Mucosa of descending colon (tissue), 3 donors: ENCODE data around the gene SLC17A3. TPM values are rescaled to one million over a fixed set of nuclear protein-coding genes. Genes with fewer than 3 reads are reported as not detected.

Experiments used
- ATAC-seq: fragments of 200-7000 bp; cut with Tn5 transposase; one replicate; pipeline ENCODE4 v1.9.1; 2020; ENCODE audit warnings: mild to moderate bottlenecking, moderate library complexity
- DNase-seq, 3 donors: peaks; one replicate each; pipeline ENCODE4 v3.0.0-alpha.2; 2020
- H3K36me3 ChIP-seq: fragments of 200-600 bp; one replicate; pipeline ENCODE4 v1.8.0; 2021; ENCODE audit warnings: low read depth, mild to moderate bottlenecking
- H3K4me1 ChIP-seq: fragments of 200-600 bp; one replicate; pipeline ENCODE4 v1.8.0; 2021; ENCODE audit warnings: low read depth, mild to moderate bottlenecking
- H3K4me3 ChIP-seq: fragments of 200-600 bp; one replicate; pipeline ENCODE4 v1.8.0; 2021; ENCODE audit warnings: mild to moderate bottlenecking
- H3K9me3 ChIP-seq: fragments of 200-600 bp; one replicate; pipeline ENCODE4 v1.8.0; 2021; ENCODE audit warnings: mild to moderate bottlenecking
- intact Hi-C, 2 donors: fragments of 100-400 bp; cut with DNase I in 1 of 2; cut with micrococcal nuclease in 1 of 2; formaldehyde crosslinking; loops; one replicate each; pipeline versions ENCODE4 v1.11.0 to v1.11.1; 2022; cut with DNase I, micrococcal nuclease
- total RNA-seq, 3 donors: library from RNA; stranded (reverse); fragmentation: NEBNext Ultra II Directional in 2 of 3; extraction: Animal tissue kit (Norgen Biotek cat#: 25700) in 2 of 3; gene quantifications; one replicate each; pipeline versions ENCODE4 v1.2.1 to v1.2.4, GENCODE V29; 2021 to 2023
- TF ChIP-seq, protein P1 (sequence below): fragments of 200-600 bp; IDR thresholded peaks from one replicate; pipeline ENCODE4 v1.8.0; 2022; ENCODE audit warnings: antibody characterized with exemption, mild to moderate bottlenecking
- donor health status: DM: no; HTN: no; CAD: no; lungs with moderate emphysema.
- donor health status: DM: no; HTN: no; CAD: no.
- donor health status: DM: no; HTN: yes; CAD: no.

The SLC17A3 gene
- total RNA-seq, 3 donors from 2014 or later = not detected

DNA sequence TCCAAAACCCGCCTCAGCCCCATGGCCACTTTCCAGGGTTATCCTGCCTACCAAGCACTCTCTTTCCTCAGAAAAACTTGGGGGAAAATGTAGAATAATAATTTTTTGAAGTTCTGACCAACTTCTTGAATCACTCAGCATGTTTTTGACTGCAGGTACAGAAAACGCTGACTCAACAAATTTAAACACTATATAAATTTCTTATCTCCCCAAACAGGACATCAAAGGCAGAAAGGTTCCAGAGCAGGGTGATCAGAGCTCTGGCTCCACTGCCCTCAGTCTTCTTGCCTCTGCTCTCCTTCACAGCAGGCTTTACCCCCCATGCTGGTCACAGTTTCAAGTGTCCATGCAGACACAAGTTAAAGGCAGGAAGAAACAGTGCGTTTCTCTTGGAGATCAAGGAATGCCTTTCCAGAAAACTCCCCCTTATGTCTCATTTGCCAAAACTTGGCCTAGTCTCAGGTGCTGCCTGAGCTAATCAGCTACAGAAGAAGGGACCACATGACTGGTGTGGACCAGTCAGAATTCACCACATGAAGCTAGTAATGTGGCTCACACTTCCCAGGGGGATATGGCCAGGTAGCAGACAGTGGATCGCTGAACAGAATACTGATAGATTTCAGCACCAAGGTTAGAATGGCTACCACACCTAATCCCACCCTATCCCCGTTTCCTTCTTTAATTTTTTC, 24.4 kb upstream of the SLC17A3 start:
- no peak for ATAC-seq
- TF ChIP-seq, protein P1, sequence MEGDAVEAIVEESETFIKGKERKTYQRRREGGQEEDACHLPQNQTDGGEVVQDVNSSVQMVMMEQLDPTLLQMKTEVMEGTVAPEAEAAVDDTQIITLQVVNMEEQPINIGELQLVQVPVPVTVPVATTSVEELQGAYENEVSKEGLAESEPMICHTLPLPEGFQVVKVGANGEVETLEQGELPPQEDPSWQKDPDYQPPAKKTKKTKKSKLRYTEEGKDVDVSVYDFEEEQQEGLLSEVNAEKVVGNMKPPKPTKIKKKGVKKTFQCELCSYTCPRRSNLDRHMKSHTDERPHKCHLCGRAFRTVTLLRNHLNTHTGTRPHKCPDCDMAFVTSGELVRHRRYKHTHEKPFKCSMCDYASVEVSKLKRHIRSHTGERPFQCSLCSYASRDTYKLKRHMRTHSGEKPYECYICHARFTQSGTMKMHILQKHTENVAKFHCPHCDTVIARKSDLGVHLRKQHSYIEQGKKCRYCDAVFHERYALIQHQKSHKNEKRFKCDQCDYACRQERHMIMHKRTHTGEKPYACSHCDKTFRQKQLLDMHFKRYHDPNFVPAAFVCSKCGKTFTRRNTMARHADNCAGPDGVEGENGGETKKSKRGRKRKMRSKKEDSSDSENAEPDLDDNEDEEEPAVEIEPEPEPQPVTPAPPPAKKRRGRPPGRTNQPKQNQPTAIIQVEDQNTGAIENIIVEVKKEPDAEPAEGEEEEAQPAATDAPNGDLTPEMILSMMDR = no peak
- DNase-seq = no peak
- no peaks in the 10 kb centered on the region for H3K4me1 ChIP-seq
- H3K36me3 ChIP-seq = no peaks in the 10 kb centered on the region
- no peaks in the 10 kb centered on the region for H3K9me3 ChIP-seq
- no peak overlapping the region for H3K4me3 ChIP-seq
- intact Hi-C loops = no loop called here

DNA sequence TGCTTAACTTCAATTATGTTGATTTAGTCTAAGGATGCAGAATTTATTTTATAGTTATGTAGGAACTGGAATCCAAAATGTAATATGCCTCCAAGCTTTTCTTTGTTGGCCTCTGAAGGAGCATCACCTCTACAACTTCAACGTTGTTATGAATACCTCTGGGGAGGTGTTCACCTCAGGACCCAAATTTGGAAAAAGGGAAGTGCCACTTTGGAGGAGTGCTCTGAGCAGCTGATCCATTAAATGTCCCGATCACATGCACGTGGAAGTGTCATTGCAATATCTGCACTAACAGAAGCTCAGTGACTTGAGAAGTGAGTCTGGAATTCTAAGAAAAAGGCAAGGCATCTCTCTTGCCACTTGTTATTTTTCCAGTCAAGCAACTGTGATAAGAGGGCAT, 22.2 kb upstream of the SLC17A3 start:
- ATAC-seq = no peak
- DNase-seq = no peak
- TF ChIP-seq, protein P1 = no peak
- Histone ChIP-seq H3K4me1 (no peaks in the 10 kb centered on the region), H3K9me3 (no peaks in the 10 kb centered on the region), H3K36me3 (no peaks in the 10 kb centered on the region), H3K4me3 (no peak overlapping the region)
- intact Hi-C loops = no loop called here

DNA sequence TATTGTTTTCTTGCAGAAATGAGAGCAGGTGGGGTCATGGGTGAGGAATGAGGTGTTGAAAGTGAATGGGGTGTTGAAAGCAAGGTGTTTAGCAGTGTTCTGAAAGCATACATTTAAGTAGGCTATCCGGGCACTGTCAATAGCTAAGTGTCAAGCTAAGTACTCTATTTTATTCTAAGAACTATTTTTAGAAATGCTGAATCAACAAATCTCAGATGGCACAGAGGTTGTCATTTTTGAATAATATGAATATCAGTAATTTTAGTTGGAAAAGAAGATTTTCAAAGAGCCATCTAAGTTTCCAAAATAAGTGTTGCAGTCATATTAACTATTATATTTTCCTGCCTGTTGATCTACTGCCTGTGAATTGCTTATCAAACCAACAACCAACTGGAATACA, 21.7 kb upstream of the SLC17A3 start:
- H3K4me1 ChIP-seq = no peaks in the 10 kb centered on the region
- no peak overlapping the region for H3K4me3 ChIP-seq
- H3K36me3 ChIP-seq = no peaks in the 10 kb centered on the region
- DNase-seq (no peak), ATAC-seq (no peak)
- intact Hi-C loops = no loop called here
- TF ChIP-seq, protein P1 = no peak
- H3K9me3 ChIP-seq = no peaks in the 10 kb centered on the region

DNA sequence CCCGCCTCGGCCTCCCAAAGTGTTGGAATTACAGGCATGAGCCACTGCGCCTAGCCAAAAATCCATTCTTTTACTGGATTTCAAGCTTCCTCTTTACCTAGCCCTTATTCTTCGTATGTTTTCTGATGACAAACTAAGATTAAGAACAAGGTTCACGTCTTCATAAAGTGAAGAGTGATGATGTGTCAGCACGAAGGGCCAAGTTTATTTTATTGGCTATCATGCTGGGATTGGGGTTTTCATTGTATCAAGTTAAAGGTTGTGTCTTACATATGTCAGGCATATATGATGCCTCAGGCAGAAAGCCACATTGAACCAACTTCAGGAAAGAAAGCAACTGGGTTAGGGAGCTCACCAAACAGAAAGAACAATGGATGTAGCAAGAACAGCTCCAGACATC, 19.7 kb upstream of the SLC17A3 start:
- no peak for DNase-seq
- TF ChIP-seq, protein P1 = no peak
- ATAC-seq = no peak
- H3K36me3 ChIP-seq = no peaks in the 10 kb centered on the region
- H3K9me3 ChIP-seq = no peaks in the 10 kb centered on the region
- H3K4me3 ChIP-seq = no peak overlapping the region
- H3K4me1 ChIP-seq = no peaks in the 10 kb centered on the region
- intact Hi-C loops = no loop called here

DNA sequence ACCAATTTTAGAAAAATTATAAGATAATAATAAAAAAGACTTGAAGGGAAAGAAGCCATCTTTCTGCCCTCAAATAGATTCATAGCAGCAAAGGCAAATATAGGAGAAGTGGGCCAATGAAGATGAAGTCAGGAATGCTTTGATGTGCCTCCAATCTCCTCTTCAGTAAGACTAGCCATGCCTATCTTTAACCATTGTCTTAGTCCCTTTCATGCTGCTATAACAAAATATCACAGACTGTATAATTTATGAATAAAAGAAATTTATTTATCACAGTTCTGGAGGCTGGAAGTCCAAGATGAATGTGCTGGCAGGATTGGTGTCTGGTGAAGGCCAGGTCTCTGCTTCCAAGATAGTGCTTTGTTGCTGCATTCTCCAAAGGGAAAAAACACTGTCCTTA, 18.8 kb upstream of the SLC17A3 start:
- intact Hi-C loops = no loop called here
- no peak for ATAC-seq

More for the DNA sequence above, 18.8 kb upstream of the SLC17A3 start:
- Histone ChIP-seq H3K4me3 (no peak overlapping the region), H3K4me1 (no peaks in the 10 kb centered on the region), H3K9me3 (no peaks in the 10 kb centered on the region), H3K36me3 (no peaks in the 10 kb centered on the region)
- DNase-seq = no peak
- TF ChIP-seq, protein P1 = no peak
